ENCODE results near the gene RIMS4. TPM values are rescaled to one million over a fixed set of nuclear protein-coding genes. Genes with fewer than 3 reads are reported as not detected.

RIMS4 gene
- total and polyA plus RNA-seq, 10 of the 15 experiments (the other 5 are each of a cell fraction or from before 2014, with no cell fraction given): under 0.01 to 0.07 (median 0.05) TPM; not detected in 5

- TF ChIP-seq SREBF2 (IDR thresholded peaks at IDR 0.05; ENCODE audit: low read length): no peak
- no peak for TF ChIP-seq SIX5 (IDR thresholded peaks at IDR 0.05; ENCODE audit: low read depth, low read length, severe bottlenecking)
Measured at GRCh38 chr20:44835116-44835515, 24.8 kb upstream of the RIMS4 start (continued).

- H3K36me3 ChIP-seq (ENCODE audit: control insufficient read depth in 2 of 2, insufficient read depth in 2 of 2, low read length in 1 of 2): no peaks in the 10 kb centered on the region
- ChIA-PET RAD21 (ENCODE audit: unreplicated experiment) (no interaction called here), CTCF (no interaction called here), SMC1A (ENCODE audit: uncharacterized antibody, unreplicated experiment) (no interaction called here), POLR2A (no interaction called here)
- no peaks in the 10 kb centered on the region for H4K20me1 ChIP-seq (ENCODE audit: control insufficient read depth, insufficient read depth)
- in situ Hi-C loops (cut with MboI) (no loop called here), intact Hi-C loops (cut with micrococcal nuclease; ENCODE audit: unreplicated experiment) (no loop called here)
- no peaks in the 10 kb centered on the region for H3K4me1 ChIP-seq (ENCODE audit: control insufficient read depth, insufficient read depth, low read length)
- WGBS (ENCODE audit: insufficient coverage, insufficient replicate concordance, low lambda C conversion rate, missing lambda C conversion rate): 0% methylated on average over 2 of the region's 2 CpGs
- no peak overlapping the region for H3K27ac ChIP-seq (ENCODE audit: control insufficient read depth, insufficient read depth)
- H3K27me3 ChIP-seq (replicated peaks in 1 of 2; ENCODE audit: control insufficient read depth in 2 of 2, insufficient read depth in 2 of 2, low read length in 1 of 2): no peaks in the 10 kb centered on the region; a peak in 3 of 4 replicates
- H3K9ac ChIP-seq (ENCODE audit: control insufficient read depth, insufficient read depth, low read length): no peak overlapping the region
- no peak for FAIRE-seq
- no peaks in the 10 kb centered on the region for H3K9me3 ChIP-seq (replicated peaks; ENCODE audit: control insufficient read depth, insufficient read depth, low read length)
- H3K79me2 ChIP-seq (ENCODE audit: control insufficient read depth, insufficient read depth, low read length): no peaks in the 10 kb centered on the region
- no peak for DNase-seq (ENCODE audit: low read depth, low spot score)
- no peak for ATAC-seq
- no peak overlapping the region for H2AFZ ChIP-seq (ENCODE audit: control insufficient read depth, low read depth, low read length)
- no peak overlapping the region for H3K4me3 ChIP-seq
- H3K4me2 ChIP-seq (ENCODE audit: control insufficient read depth, insufficient read depth): no peak overlapping the region
- BruUV-seq (replicated peaks): no TSS peak
- TF ChIP-seq TAF1 (IDR thresholded peaks at IDR 0.05; ENCODE audit: borderline replicate concordance, low read depth, low read length): no peak
- TF ChIP-seq SIN3A (IDR thresholded peaks at IDR 0.05; ENCODE audit: low read depth, low read length): no peak
- TF ChIP-seq, protein P1, sequence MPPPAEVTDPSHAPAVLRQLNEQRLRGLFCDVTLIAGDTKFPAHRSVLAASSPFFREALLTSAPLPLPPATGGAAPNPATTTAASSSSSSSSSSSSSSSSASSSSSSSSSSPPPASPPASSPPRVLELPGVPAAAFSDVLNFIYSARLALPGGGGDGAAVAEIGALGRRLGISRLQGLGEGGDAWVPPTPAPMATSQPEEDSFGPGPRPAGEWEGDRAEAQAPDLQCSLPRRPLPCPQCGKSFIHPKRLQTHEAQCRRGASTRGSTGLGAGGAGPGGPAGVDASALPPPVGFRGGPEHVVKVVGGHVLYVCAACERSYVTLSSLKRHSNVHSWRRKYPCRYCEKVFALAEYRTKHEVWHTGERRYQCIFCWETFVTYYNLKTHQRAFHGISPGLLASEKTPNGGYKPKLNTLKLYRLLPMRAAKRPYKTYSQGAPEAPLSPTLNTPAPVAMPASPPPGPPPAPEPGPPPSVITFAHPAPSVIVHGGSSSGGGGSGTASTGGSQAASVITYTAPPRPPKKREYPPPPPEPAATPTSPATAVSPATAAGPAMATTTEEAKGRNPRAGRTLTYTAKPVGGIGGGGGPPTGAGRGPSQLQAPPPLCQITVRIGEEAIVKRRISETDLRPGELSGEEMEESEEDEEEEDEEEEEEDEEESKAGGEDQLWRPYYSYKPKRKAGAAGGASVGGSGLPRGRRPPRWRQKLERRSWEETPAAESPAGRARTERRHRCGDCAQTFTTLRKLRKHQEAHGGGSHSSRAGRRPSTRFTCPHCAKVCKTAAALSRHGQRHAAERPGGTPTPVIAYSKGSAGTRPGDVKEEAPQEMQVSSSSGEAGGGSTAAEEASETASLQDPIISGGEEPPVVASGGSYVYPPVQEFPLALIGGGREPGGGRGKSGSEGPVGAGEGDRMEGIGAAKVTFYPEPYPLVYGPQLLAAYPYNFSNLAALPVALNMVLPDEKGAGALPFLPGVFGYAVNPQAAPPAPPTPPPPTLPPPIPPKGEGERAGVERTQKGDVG (CRISPR knock-in tag; IDR thresholded peaks at IDR 0.05): no peak
- no peak for TF ChIP-seq NBN (IDR thresholded peaks at IDR 0.05)
- TF ChIP-seq, protein P2, sequence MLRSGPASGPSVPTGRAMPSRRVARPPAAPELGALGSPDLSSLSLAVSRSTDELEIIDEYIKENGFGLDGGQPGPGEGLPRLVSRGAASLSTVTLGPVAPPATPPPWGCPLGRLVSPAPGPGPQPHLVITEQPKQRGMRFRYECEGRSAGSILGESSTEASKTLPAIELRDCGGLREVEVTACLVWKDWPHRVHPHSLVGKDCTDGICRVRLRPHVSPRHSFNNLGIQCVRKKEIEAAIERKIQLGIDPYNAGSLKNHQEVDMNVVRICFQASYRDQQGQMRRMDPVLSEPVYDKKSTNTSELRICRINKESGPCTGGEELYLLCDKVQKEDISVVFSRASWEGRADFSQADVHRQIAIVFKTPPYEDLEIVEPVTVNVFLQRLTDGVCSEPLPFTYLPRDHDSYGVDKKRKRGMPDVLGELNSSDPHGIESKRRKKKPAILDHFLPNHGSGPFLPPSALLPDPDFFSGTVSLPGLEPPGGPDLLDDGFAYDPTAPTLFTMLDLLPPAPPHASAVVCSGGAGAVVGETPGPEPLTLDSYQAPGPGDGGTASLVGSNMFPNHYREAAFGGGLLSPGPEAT (IDR thresholded peaks at IDR 0.05; ENCODE audit: low read depth): no peak
- TF ChIP-seq SIX5 (IDR thresholded peaks at IDR 0.05; ENCODE audit: low read depth, low read length, severe bottlenecking): no peak
- TF ChIP-seq, protein P3, sequence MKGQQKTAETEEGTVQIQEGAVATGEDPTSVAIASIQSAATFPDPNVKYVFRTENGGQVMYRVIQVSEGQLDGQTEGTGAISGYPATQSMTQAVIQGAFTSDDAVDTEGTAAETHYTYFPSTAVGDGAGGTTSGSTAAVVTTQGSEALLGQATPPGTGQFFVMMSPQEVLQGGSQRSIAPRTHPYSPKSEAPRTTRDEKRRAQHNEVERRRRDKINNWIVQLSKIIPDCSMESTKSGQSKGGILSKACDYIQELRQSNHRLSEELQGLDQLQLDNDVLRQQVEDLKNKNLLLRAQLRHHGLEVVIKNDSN (IDR thresholded peaks at IDR 0.05; ENCODE audit: borderline replicate concordance, extremely low read length, insufficient read depth, low read depth, low read length): no peak
- TF ChIP-seq PML (IDR thresholded peaks at IDR 0.05; ENCODE audit: low read length): no peak
- no peak for TF ChIP-seq MTA2 (IDR thresholded peaks at IDR 0.05; ENCODE audit: low read depth)
- TF ChIP-seq RCOR1 (conservative IDR thresholded peaks at IDR 0.05; ENCODE audit: low read depth, low read length): no peak
- no peak for TF ChIP-seq SMAD1 (IDR thresholded peaks at IDR 0.05; ENCODE audit: low read depth, partially characterized antibody)
- TF ChIP-seq MEF2B (IDR thresholded peaks at IDR 0.05; ENCODE audit: partially characterized antibody, poor library complexity, severe bottlenecking): no peak
- no peak for TF ChIP-seq WRNIP1 (IDR thresholded peaks at IDR 0.05; ENCODE audit: borderline replicate concordance, low read depth, low read length)
- TF ChIP-seq NR2C1 (IDR thresholded peaks at IDR 0.05): no peak
- no peak for TF ChIP-seq E2F4 (IDR thresholded peaks at IDR 0.05; ENCODE audit: low read depth, low read length)
- TF ChIP-seq MYC (IDR thresholded peaks at IDR 0.05; ENCODE audit: insufficient read depth, insufficient read length, insufficient replicate concordance, low read length, severe bottlenecking): no peak
Measured at GRCh38 chr20:44834693-44835092, 24.3 kb upstream of the RIMS4 start.
